ENCODE results near the gene NLGN1. TPM values are rescaled to one million over a fixed set of nuclear protein-coding genes. Genes with fewer than 3 reads are reported as not detected.

Gene NLGN1
- total RNA-seq, 1 experiment from 2014 or later, result not detected

DNA sequence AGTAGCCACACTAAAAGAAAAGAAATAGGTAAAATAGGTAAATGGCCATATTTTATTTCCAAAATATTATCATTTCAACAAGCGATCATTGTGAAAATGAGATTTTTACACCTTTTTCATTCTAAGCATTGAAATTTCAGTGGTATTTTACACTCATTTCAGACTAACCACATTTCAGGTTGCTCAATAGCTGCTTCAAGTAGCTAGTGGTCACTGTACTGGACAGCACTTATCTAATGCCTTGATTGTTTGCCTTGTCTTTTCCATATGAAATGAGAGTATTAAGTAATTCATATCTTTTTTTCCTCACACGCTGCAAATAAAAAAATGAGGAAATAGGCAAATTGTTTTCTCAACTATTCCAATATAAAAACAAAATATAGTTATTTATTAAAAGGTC lies 332.8 kb downstream of the NLGN1 start:
- Histone ChIP-seq H3K9me2 (ENCODE audit: insufficient read depth) (no peaks in the 10 kb centered on the region), H3K9me3 (ENCODE audit: control insufficient read depth in 1 of 2, insufficient read depth in 1 of 2, low read depth in 1 of 2, low read length in 2 of 2) (no peaks in the 10 kb centered on the region), H3K9ac (ENCODE audit: low read length) (no peak overlapping the region), H3K4me1 (ENCODE audit: control insufficient read depth in 1 of 2, insufficient read depth in 2 of 2, low read length in 2 of 2) (no peaks in the 10 kb centered on the region), H3K4me3 (replicated peaks in 1 of 2; ENCODE audit: low read depth in 1 of 2, low read length in 2 of 2) (no peak overlapping the region), H2AFZ (ENCODE audit: low read depth, low read length, poor library complexity, severe bottlenecking) (no peak overlapping the region), H3K4me2 (ENCODE audit: low read length) (no peak overlapping the region), H3K27me3 (ENCODE audit: insufficient read depth, low read length) (no peaks in the 10 kb centered on the region), H3K36me3 (ENCODE audit: control insufficient read depth in 1 of 2, insufficient read depth in 2 of 2, low read length in 2 of 2) (no peaks in the 10 kb centered on the region), H4K20me1 (ENCODE audit: insufficient read depth) (no peaks in the 10 kb centered on the region), H3K79me2 (ENCODE audit: insufficient read depth, low read length) (no peaks in the 10 kb centered on the region), H3K27ac (ENCODE audit: low read depth, low read length) (no peak overlapping the region)
- TF ChIP-seq CEBPB (IDR thresholded peaks at IDR 0.05; ENCODE audit: low read depth) (no peak), JUND (IDR thresholded peaks at IDR 0.05) (no peak), CBX3 (IDR thresholded peaks at IDR 0.05; ENCODE audit: low read depth) (no peak), POLR2A (IDR thresholded peaks at IDR 0.05; ENCODE audit: borderline replicate concordance, extremely low read depth, insufficient read depth, insufficient read length) (no peak), ELF1 (IDR thresholded peaks at IDR 0.05; ENCODE audit: borderline replicate concordance, low read depth) (no peak)
- TF ChIP-seq, protein P1, sequence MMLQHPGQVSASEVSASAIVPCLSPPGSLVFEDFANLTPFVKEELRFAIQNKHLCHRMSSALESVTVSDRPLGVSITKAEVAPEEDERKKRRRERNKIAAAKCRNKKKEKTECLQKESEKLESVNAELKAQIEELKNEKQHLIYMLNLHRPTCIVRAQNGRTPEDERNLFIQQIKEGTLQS (IDR thresholded peaks at IDR 0.05), result no peak
- RAD21 ChIA-PET (ENCODE audit: low non-redundant PET in 1 of 2, low total read pairs in 2 of 2, uncharacterized antibody in 2 of 2, unreplicated experiment in 2 of 2), result no interaction called here
- CTCF ChIA-PET, result no interaction called here
- no TSS peak for BruUV-seq (replicated peaks)
- no peak for ATAC-seq
- POLR2A ChIA-PET, result no interaction called here
- DNase-seq (ENCODE audit: low read depth, low spot score), result no peak
- intact Hi-C loops (cut with micrococcal nuclease), result no loop called here

DNA sequence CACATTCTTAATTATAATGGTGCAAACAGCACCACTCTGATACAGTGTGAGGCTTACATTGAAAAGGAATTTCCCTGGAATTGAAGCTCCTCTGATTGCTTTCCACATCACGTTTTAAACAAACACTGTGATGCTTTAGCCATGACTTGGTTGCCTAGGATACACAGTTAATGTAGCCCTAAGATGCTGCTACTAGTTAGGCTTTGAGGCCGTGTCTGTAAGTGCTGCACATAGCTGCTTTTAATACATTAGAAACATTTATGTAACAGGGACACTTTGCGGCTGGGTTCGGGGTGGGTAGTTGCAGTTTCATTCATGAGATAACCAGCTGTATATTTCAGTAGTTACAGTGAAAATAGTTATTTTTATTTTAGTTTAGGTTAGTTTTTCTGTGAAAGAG lies 334.7 kb downstream of the NLGN1 start:
- no peaks in the 10 kb centered on the region for H3K4me1 ChIP-seq (ENCODE audit: control insufficient read depth in 1 of 2, insufficient read depth in 2 of 2, low read length in 2 of 2)
- no TSS peak for BruUV-seq (replicated peaks)
- no peak overlapping the region for H3K4me2 ChIP-seq (ENCODE audit: low read length)
- H4K20me1 ChIP-seq (ENCODE audit: insufficient read depth), result no peaks in the 10 kb centered on the region
- no peak for DNase-seq (ENCODE audit: low read depth, low spot score)
- ATAC-seq, result no peak
- intact Hi-C loops (cut with micrococcal nuclease), result no loop called here
- no peaks in the 10 kb centered on the region for H3K9me3 ChIP-seq (ENCODE audit: control insufficient read depth in 1 of 2, insufficient read depth in 1 of 2, low read depth in 1 of 2, low read length in 2 of 2)
- RAD21 ChIA-PET (ENCODE audit: low non-redundant PET in 1 of 2, low total read pairs in 2 of 2, uncharacterized antibody in 2 of 2, unreplicated experiment in 2 of 2), result no interaction called here
- no peaks in the 10 kb centered on the region for H3K9me2 ChIP-seq (ENCODE audit: insufficient read depth)
- CTCF ChIA-PET, result no interaction called here
- H3K79me2 ChIP-seq (ENCODE audit: insufficient read depth, low read length), result no peaks in the 10 kb centered on the region
- H3K36me3 ChIP-seq (ENCODE audit: control insufficient read depth in 1 of 2, insufficient read depth in 2 of 2, low read length in 2 of 2), result no peaks in the 10 kb centered on the region
- H2AFZ ChIP-seq (ENCODE audit: low read depth, low read length, poor library complexity, severe bottlenecking), result no peak overlapping the region
- no peaks in the 10 kb centered on the region for H3K27me3 ChIP-seq (ENCODE audit: insufficient read depth, low read length)
- no peak overlapping the region for H3K4me3 ChIP-seq (replicated peaks in 1 of 2; ENCODE audit: low read depth in 1 of 2, low read length in 2 of 2)
- H3K9ac ChIP-seq (ENCODE audit: low read length), result no peak overlapping the region
- H3K27ac ChIP-seq (ENCODE audit: low read depth, low read length), result no peak overlapping the region
- POLR2A ChIA-PET, result no interaction called here
- TF ChIP-seq ZNF274 (IDR thresholded peaks at IDR 0.05; ENCODE audit: low read depth, low read length), result no peak
- TF ChIP-seq EGR1 (IDR thresholded peaks at IDR 0.05; ENCODE audit: low read depth), result no peak
- no peak for TF ChIP-seq ZFX (IDR thresholded peaks at IDR 0.05)
- TF ChIP-seq POLR2AphosphoS5 (IDR thresholded peaks at IDR 0.05; ENCODE audit: low read depth, low read length), result no peak
- no peak for TF ChIP-seq CEBPB (IDR thresholded peaks at IDR 0.05; ENCODE audit: low read depth)
- TF ChIP-seq SP1 (IDR thresholded peaks at IDR 0.05; ENCODE audit: low read depth), result no peak
- no peak for TF ChIP-seq EZH2phosphoT487 (IDR thresholded peaks at IDR 0.05; ENCODE audit: borderline replicate concordance)
- TF ChIP-seq SRF (IDR thresholded peaks at IDR 0.05; ENCODE audit: low read depth), result no peak
- no peak for TF ChIP-seq CBX3 (IDR thresholded peaks at IDR 0.05; ENCODE audit: low read depth)
- TF ChIP-seq TCF7L2 (IDR thresholded peaks at IDR 0.05; ENCODE audit: borderline replicate concordance, extremely low read depth, insufficient read depth, insufficient read length), result no peak
- TF ChIP-seq EZH2 (IDR thresholded peaks at IDR 0.05), result no peak
- TF ChIP-seq, protein P2, sequence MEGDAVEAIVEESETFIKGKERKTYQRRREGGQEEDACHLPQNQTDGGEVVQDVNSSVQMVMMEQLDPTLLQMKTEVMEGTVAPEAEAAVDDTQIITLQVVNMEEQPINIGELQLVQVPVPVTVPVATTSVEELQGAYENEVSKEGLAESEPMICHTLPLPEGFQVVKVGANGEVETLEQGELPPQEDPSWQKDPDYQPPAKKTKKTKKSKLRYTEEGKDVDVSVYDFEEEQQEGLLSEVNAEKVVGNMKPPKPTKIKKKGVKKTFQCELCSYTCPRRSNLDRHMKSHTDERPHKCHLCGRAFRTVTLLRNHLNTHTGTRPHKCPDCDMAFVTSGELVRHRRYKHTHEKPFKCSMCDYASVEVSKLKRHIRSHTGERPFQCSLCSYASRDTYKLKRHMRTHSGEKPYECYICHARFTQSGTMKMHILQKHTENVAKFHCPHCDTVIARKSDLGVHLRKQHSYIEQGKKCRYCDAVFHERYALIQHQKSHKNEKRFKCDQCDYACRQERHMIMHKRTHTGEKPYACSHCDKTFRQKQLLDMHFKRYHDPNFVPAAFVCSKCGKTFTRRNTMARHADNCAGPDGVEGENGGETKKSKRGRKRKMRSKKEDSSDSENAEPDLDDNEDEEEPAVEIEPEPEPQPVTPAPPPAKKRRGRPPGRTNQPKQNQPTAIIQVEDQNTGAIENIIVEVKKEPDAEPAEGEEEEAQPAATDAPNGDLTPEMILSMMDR (IDR thresholded peaks at IDR 0.05 in 2 of 3, conservative IDR thresholded peaks at IDR 0.05 in 1 of 3; ENCODE audit: borderline replicate concordance in 1 of 3, insufficient read depth in 1 of 3, low read depth in 2 of 3, low read length in 2 of 3), result no peak
- TF ChIP-seq, protein P3, sequence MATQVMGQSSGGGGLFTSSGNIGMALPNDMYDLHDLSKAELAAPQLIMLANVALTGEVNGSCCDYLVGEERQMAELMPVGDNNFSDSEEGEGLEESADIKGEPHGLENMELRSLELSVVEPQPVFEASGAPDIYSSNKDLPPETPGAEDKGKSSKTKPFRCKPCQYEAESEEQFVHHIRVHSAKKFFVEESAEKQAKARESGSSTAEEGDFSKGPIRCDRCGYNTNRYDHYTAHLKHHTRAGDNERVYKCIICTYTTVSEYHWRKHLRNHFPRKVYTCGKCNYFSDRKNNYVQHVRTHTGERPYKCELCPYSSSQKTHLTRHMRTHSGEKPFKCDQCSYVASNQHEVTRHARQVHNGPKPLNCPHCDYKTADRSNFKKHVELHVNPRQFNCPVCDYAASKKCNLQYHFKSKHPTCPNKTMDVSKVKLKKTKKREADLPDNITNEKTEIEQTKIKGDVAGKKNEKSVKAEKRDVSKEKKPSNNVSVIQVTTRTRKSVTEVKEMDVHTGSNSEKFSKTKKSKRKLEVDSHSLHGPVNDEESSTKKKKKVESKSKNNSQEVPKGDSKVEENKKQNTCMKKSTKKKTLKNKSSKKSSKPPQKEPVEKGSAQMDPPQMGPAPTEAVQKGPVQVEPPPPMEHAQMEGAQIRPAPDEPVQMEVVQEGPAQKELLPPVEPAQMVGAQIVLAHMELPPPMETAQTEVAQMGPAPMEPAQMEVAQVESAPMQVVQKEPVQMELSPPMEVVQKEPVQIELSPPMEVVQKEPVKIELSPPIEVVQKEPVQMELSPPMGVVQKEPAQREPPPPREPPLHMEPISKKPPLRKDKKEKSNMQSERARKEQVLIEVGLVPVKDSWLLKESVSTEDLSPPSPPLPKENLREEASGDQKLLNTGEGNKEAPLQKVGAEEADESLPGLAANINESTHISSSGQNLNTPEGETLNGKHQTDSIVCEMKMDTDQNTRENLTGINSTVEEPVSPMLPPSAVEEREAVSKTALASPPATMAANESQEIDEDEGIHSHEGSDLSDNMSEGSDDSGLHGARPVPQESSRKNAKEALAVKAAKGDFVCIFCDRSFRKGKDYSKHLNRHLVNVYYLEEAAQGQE (IDR thresholded peaks at IDR 0.05; ENCODE audit: low read depth), result no peak
- TF ChIP-seq SIN3A (IDR thresholded peaks at IDR 0.05; ENCODE audit: low read depth), result no peak
